GM18868 (cell line): ENCODE results near the gene MYO1E.

Experiments
- ATAC-seq: cut with Tn5 transposase; IDR thresholded peaks from one replicate; pipeline ENCODE4 v1.9.1; 2021; ENCODE audit warnings: mild to moderate bottlenecking, moderate library complexity; ENCODE audit not compliant: unreplicated experiment

MYO1E gene

DNA sequence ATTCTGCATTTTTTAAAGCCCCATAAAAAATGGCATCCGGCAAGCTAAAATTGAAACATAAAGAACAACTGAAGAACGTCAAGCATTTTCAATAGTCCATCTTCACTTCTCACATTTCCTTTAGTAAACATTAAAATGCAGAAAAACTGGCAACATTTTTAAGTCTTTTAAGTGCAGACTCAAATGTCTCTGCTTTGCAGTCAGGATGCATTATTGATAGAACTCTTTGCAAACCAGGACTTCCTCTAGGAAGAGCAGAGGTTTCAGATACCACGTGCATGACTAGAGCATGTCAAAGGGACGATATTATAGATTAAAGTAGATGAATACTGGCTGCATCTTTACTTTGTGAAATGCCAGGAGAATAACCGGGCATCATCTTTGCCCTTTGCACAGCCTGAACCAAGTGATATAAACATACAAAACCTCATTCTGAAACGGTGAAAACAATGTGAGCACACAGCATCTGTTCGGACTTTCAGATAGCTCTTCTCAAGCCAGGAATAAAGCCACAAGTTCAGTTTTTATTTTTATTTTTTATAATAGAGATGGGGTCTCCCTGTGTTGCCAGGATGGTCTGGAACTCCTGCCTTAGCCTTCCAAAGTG lies 101.0 kb downstream of the MYO1E start:
- no peak for ATAC-seq

DNA sequence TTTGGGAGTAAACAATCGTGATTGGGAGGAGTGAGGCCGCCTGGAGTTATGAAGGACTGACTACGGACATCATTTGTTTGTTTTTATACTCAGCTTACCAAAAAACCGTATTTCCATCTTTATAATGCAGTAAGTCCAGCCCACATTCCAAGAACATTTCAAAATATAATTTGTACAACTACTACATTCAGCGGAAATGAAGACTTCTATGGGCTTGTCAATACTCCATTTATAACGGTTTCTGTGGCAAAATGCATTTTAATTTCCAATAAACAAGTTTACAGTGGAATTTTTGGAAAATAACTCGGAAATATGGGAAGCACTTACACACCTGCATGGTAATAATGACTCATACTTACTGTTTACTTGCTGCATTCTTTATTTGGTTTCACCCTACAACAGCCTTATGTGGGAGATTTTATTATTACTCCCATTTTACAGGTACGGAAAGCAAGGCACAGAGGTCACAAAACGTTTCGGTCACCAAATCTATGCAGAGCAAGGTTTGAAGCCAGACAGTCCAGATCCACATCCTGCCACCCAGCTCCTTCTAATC lies 103.7 kb downstream of the MYO1E start:
- ATAC-seq: no peak

DNA sequence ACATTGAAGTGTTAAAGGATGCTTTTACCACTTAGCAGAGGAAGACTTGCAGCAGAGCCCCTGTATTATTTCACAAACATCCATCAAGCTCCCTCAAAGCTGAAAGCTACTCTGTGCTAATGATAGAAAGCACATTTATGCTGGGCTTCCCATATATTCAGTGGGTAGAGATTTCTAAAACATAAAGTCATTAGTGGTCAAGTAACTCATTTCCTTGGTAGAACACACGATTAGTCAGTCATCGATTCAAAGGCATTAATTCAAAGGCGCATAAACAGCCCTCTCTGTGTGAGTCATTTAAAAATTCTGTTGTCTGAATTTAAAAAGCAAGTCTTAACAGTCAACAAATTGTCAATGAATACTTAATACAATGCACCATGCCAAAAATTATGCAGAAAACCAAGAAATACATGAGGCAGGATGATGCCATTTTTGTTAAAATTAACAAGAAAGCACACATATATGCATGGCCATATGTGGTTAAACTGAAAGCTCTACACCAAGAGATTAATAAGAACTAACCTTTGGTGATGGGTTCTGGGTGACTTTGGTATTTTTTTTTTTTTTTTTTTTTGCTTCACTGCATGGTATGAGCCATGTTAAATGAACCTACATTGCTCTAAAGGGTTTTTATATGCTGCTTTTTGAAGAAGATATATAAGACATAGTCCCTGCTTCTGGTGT lies 104.4 kb downstream of the MYO1E start:
- no peak for ATAC-seq

DNA sequence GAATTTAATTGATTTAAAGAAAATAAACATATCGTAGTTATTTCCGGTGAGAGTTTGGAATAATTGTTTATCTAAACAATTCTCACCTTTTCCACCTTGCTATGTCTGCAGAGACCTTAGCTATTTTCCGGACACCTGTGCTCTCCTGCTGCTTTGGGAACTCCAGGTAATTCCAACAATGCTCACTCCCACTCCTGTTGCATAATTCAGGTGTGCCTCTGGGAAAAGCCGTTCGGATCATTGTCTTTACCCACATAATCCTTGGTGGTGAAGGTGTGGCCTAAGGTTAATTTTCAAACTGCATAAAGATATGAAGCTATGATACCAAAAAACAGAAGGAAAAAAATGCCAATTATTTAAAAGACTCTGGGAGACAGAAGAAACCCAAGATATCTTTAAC lies 106.6 kb downstream of the MYO1E start:
- no peak for ATAC-seq

DNA sequence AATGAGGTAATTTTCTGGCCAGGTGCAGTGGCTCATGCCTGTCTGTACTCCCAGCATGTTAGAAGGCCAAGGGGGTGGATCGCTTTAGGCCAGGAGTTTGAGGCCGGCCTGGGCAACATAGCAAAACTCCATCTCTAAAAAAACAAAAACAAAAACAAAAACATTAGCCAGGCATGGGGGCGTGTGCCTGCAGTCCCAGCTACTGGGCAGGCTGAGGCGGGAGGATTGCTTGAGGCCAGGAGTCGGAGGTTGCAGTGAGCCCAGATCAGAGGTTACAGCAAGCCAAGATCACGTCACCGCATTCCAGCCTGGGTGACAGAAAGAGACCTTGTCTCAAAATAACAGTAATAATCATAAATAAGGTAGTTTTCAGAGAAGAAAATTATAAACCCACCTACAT lies 110.4 kb downstream of the MYO1E start:
- no peak for ATAC-seq

DNA sequence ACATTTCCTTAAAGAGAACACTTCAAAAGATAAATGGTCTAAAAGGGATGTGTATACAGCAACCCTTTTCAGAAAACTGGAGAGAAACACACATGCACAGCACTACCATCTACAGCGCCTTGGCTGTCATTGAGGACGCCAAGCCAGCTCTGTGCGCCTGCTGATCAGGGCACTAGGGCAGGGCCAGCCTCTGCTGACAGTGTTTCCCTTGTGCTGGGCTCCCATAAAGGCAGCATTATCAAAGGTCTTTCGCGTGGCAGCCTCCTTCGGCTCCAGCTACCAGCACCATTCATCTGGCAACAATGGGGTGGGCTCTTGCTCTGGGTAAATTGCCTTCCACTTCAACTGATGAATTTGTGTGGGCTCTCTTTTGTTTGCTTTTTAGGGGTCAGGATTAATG lies 112.6 kb downstream of the MYO1E start:
- no peak for ATAC-seq

DNA sequence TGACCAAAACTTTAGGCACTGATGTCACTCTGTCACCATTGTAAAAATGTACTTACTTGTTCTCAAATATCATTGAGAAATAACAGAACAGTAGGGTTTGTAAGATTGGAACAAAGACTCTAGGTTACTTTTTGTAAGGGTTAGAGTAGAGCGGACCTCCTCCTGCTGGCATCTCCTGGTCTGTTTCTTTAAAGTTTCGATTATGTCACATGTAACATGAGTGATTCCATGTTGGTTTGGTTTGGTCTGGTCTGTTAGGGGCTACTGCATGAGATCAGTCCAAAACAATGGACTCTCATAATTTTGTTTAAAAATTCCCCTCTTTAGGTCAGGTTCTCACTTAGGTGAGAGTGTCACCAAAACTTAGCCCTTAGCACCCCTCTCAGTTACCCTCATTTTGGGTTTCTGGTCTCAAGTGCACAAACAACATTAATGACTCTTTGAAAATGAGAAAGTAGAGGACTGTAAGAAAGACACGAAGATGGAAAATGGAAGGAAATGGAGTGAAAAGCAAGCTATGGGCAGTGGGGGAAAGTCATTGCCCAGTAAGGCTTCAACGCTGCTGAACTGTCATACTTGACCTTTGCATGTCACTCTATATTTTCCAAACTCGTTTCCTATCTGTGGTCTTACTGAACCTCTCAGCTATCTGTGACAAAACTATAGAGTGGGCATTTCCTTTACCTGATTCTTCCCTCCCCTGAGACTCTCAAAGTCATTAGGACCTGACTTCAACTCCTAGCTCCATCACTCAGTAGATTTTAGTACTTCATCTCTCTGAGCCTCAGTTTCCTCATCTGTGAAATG lies 113.3 kb downstream of the MYO1E start:
- ATAC-seq: no peak

DNA sequence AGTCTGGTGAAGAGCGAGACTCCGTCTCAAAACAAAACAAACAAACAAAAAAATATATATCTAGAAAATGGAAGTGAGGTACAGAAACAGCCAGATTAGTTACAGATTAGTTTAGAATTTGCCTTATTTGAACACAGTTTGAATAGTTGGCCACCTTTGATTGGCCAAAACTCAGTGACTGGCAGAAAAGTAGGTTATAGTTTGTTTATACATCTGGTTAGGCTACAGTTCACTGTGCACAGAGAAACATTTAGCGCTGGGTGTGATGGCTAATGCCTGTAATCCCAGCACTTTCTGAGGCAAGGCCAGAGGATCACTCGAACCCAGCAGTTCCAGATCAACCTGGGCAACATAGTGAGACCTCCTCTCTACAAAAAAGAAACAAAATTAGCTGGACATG lies 114.4 kb downstream of the MYO1E start:
- ATAC-seq: no peak

DNA sequence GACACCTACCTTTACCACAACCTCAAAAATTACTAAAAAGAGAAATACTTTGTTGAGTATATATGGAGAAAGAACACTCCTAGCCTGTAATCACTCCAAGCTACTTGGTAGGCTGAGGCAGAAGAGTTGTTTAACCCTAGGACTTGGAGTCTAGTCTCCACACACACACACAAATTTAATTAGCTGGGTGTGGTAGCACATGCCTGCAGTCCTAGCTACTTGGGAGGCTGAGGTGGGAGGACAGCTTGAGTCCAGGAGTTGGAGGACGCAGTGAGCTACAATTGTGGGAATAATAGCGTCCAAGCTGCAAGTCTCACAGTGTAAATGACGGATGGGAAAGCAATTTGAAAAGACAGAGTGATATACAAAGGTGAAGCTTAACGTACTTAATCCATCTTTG lies 115.5 kb downstream of the MYO1E start:
- no peak for ATAC-seq

DNA sequence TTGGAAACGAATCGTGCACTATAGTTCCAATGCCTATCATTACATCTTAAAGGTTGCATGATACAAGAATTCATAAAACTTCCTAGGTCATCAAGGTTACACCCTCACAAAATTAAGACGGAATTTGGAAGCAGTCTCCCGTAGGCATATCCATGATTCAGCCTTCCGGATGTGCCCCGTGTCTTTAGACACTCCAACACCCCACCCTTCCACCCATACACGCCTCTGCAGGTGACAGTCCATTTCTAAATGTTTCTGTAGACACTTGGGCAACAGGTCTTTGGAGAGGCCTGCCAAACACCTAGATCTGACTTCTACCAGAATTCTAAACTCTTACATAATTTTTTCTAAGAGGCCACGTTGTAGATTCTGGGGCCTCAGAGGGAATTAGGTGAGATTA lies 116.2 kb downstream of the MYO1E start:
- ATAC-seq: no peak

DNA sequence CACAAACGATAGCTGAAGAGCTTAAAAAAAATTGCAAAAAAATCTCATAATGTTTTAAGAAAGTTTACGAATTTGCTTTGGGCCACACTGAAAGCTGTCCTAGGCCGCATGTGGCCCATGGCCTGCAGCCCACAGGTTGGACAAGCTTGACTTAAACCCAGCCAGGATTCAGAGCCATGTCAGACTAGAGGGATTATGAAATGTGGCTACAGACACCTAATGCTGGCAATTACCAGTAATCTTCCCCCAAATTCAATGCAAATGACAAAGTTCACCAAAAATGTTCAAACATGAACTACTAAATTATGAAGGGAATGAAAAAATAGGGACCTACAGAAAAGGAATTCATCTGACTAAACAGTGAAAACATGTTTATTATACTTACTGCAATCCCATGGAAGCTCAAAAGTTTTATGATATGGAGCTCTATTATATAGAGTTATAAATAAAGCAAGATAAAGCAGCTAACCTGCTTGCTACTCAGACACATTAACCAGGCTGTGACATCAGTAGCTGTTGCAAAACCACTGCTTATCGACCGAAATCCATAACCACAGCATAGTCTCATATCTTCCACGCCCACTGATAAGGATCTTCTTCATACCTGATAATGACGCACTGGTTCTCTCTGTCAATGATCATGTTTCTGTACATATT lies 116.9 kb downstream of the MYO1E start:
- ATAC-seq: no peak

DNA sequence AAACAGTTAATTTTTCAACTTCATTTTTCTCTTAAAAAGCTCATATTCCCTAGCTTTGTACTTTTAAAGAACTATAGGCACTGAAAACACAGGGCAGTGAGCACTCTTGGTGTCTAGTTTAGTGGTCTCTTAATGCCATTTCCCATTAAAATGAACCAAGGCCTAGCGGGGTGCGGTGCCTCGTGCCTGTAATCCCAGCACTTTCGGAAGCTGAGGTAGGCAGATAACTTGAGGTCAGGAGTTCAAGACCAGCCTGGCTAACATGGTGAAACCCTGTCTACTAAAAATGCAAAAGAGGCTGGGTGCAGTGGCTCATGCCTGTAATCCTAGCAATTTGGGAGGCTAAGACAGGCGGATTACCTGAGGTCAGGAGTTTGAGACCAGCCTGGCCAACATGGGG lies 120.5 kb downstream of the MYO1E start:
- ATAC-seq: no peak

DNA sequence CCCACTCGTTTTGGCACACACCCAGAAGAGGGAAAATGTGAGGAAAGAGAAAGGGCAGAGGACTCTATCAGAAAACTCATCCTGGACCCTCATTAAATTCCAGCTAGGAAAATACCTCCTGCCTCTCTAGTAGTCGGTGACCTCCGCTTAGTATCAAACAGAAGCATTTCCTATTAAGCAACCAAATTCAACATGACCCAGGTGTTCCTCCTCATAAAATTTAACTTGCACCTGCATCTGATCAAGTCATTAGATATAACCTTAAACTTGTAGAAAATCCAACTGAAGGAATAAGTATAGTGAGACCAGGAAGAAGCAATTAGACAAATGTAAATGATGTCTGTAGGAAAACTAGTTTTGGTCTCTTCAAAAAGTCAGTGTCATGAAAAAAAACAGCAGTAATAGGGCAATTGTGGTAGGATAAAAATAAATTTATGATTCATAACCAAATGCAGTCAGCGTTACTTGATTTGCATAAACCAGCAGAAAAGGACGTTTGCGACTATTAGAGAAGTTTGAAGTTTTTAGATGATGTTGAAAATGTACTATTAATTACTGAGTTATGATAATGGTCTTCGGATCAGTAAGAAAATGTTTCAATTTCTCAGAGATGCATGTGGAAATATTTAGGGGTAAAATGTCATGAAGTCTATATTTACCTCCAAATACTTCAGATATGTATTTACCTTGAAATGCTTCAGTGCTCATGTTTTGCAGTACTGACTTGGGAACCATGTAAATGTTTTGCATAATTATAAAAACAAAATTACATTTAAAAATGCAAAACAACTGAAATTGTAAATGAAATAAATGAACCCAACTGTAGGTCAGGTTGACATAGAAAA lies 121.4 kb downstream of the MYO1E start:
- peak; percentile 59 for ATAC-seq

DNA sequence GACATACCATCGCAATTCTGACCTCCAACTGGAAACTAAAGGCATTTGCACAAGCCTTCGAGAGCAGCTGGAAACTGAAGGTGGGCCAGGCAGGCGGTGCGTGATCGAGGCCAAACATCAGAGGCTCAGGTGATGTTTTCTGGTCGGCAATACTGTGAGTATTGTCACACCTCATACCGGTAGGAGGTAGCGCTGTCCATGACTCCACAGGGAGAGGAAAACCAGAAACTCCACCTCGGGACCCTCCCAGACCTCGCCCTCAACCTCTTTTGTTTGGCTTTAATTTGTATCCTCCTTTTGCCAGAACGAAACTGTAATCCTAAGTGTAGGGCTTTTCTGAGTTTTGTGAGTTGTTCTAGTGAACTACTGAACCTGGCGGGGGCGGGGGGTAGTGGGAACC lies 122.4 kb downstream of the MYO1E start:
- ATAC-seq: no peak

DNA sequence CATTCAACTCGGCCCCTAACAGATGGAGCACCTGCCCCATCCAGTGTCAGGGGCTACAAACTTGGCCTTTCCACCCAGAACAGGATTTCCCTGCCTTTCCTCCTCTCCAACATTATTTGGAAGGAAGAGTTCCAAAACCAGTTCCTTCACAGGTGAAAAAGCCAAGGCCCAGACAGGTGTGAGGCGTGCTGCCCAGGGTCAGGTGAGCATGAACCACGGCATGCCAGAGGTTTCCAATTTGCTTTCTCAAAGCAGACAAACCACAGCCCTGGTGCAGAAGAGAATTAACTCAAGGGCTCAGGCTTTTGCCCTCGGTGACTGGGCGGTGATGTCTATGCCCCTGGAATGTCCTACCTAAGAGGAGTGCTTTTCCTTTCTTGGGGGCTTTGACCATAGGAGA lies 122.9 kb downstream of the MYO1E start:
- no peak for ATAC-seq

DNA sequence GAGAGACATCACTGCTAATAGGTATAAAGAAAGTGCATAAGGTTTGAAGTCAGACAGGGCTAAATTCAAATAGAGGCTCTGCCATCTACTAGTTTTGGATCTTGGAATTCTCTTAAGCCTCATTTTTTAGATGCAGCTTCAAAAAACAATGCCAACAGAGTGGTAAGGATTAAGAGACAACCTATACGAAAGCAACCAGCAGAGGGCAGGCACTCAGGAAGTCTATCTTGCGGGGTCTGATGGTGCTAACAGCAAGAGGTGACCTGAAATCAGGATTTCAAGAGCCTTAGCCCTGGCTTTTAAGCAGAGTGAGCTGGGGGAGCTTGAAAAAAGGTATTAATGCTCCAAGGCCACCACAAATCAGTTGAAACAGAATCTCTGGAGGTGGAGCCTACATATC lies 125.3 kb downstream of the MYO1E start:
- no peak for ATAC-seq

DNA sequence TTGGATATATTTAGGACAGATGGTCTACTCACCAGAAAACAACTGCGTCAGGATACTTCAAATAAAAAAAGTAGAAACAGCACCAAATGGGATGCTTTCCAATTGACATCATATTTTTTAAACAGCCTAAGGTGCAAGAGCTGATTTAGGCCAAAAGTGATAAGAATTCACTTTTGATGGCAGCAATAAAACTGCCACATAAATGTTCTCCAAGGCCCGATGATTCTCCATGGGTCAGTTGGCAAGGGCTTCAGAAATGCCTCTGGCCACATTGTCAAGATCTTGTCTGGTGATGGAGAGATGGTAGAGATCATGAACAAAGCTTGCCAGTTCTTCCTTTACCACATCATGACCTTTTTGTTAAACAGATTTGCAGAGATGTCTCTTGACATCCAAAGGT lies 127.1 kb downstream of the MYO1E start:
- no peak for ATAC-seq

DNA sequence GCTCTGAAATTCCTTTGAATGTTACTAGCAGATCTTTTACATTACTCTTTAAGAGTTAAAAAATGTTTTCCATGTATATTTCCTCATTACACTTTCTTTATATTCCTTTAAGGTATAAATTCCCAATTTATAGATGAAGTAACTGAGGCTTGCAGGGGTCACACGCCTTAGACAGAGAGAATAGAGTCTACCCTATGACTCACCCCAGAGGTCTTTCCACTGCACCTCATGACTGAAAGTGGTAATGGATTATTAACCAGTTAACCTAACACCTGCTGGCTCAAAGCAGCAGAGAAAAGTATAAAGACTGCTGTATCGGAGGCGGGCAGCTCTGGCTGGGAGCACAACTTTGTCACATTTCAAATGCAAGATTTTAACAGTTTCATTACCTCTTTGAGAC lies 128.3 kb downstream of the MYO1E start:
- ATAC-seq: peak; percentile 81

DNA sequence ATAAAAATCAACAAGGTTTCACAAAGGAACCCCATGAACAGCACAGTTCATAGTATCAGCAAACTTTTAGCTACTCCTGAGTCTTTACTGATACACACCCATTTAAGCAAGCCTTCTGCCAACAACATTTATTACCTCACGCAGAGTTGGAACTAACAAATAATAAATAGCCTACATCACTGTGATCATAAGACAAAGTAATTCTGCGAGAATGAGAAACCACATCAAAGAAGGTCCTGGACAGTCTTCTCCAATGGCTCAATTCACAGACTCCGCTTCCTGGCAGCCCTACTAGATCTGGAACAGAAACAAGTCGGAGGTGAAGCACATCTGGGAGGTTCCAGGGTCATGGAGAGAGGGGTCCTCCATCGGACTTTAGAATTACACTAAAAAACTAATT lies 129.0 kb downstream of the MYO1E start:
- ATAC-seq: no peak

DNA sequence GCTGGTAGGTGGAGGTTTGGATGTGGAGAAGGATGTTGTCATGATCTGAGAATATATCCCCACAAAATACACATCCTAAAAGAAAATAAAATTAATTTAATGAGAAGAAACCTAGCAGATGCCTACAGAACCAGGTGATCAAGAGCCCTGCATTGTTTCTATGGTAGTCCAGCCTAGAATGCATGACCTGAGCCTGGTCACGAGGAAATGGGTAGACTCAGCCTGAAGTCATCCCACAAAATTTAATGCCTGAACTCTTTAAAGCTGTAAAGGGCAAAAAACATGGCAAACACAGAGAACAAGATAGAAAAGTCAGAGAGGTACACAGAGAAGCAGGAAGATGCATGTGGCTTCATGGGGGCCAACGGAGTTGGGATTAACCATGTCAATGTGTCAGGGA lies 130.0 kb downstream of the MYO1E start:
- ATAC-seq: no peak

DNA sequence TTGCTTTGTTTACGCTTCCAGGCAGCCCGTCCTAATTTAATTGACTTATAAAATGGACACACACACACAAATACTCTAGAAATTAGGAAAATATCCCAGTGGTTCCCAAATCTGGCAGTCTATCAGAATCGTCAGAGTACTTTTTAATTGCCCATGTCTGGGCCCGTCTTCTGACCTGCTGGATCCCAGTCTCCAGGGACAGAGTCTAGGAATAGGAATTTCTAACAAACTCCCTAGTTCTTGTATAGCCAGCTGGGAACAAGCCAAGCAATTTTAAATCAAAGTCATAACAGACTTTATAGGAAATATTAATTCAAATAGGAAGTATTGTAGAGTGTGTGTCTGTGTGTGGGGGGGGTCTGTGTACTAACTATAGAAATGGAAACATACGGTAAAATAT lies 132.6 kb downstream of the MYO1E start:
- no peak for ATAC-seq
